ENCODE measurements around the gene PPP2R2B. TPM values are rescaled to one million over a fixed set of nuclear protein-coding genes. Genes with fewer than 3 reads are reported as not detected.

PPP2R2B gene
- total RNA-seq, 4 donors from 2014 or later = 1.2 to 4.0 (median 2.1) TPM

GRCh38 chr5:146704949-146705665 is 173.4 kb downstream of the PPP2R2B start:
- intact Hi-C loops (cut with DNase I) = no loop called here
- H3K9me3 ChIP-seq = no peaks in the 10 kb centered on the region
- H3K4me1 ChIP-seq = no peaks in the 10 kb centered on the region
- H3K36me3 ChIP-seq = no peaks in the 10 kb centered on the region
- WGBS = 84% methylated on average over 4 of the region's 4 CpGs
- DNase-seq (ENCODE audit: extremely low spot score) = no peak
- no peak overlapping the region for H3K4me3 ChIP-seq
- no peaks in the 10 kb centered on the region for H3K27me3 ChIP-seq
- no peak overlapping the region for H3K27ac ChIP-seq (replicated peaks in 1 of 4)
- no peak for TF ChIP-seq EP300 (IDR thresholded peaks at IDR 0.05)
- no peak for TF ChIP-seq POLR2A (IDR thresholded peaks at IDR 0.05; ENCODE audit: low read depth)
- no peak for TF ChIP-seq POLR2AphosphoS5 (IDR thresholded peaks at IDR 0.05)
- TF ChIP-seq CTCF (IDR thresholded peaks at IDR 0.05) = no peak

GRCh38 chr5:146703899-146704298 is 174.7 kb downstream of the PPP2R2B start:
- no peak overlapping the region for H3K4me3 ChIP-seq
- no peaks in the 10 kb centered on the region for H3K4me1 ChIP-seq
- intact Hi-C loops (cut with DNase I) = no loop called here
- no peak for DNase-seq (ENCODE audit: extremely low spot score)
- H3K27me3 ChIP-seq = no peaks in the 10 kb centered on the region
- H3K9me3 ChIP-seq = no peaks in the 10 kb centered on the region
- H3K27ac ChIP-seq (replicated peaks in 1 of 4) = no peak overlapping the region
- WGBS = 3% methylated on average over 1 of the region's 1 CpG
- TF ChIP-seq CTCF (IDR thresholded peaks at IDR 0.05) (no peak), POLR2A (IDR thresholded peaks at IDR 0.05; ENCODE audit: low read depth) (no peak), EP300 (IDR thresholded peaks at IDR 0.05) (no peak), POLR2AphosphoS5 (IDR thresholded peaks at IDR 0.05) (no peak)
- no peaks in the 10 kb centered on the region for H3K36me3 ChIP-seq

GRCh38 chr5:146703499-146703898 is 175.1 kb downstream of the PPP2R2B start:
- H3K36me3 ChIP-seq = no peaks in the 10 kb centered on the region
- no peaks in the 10 kb centered on the region for H3K9me3 ChIP-seq
- no peak for TF ChIP-seq EP300 (IDR thresholded peaks at IDR 0.05)
- TF ChIP-seq POLR2AphosphoS5 (IDR thresholded peaks at IDR 0.05) = no peak
- no peak for TF ChIP-seq POLR2A (IDR thresholded peaks at IDR 0.05; ENCODE audit: low read depth)
- H3K4me1 ChIP-seq = no peaks in the 10 kb centered on the region
- H3K27me3 ChIP-seq = no peaks in the 10 kb centered on the region
- H3K27ac ChIP-seq (replicated peaks in 1 of 4) = no peak overlapping the region
- intact Hi-C loops (cut with DNase I) = no loop called here
- DNase-seq (ENCODE audit: extremely low spot score) = no peak
- no peak overlapping the region for H3K4me3 ChIP-seq

DNA sequence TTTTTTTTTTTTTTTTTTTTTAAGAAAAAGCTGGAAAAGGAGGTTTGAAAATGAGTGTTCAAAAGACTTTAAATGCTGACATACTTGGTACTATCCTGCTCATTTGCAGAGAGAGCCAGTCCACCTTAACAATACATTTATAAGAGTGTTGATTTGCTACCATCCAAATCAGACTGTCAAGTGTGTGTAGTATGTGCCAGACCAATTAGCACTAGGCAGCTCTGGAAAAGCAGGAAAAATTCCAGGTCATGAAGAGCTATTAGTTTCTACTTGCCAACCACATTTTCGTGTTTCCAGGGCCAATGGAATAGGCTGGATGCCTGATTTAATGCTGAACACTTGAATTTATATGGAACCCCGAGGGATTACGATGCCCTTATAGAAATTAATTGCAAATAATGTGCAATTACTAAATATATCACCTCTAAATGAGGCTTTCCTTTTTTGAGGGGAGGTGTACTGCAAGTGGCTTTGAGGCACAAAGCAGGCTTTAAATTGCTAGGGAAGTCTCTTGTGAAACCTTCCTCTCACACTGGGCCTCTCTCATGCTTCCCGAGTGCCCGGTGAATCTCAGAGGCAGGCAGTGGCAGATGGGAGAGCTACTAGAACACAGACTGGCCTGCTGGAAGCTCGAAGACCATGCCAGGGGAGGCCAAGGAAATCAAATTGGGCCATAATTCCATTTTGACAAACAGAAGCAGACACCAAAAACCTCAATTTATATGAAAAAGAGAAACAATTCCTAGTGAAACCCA is 178.7 kb downstream of the PPP2R2B start:
- H3K4me3 ChIP-seq = no peak overlapping the region
- no peak overlapping the region for H3K27ac ChIP-seq (replicated peaks in 1 of 4)
- H3K27me3 ChIP-seq = no peaks in the 10 kb centered on the region
- no peaks in the 10 kb centered on the region for H3K4me1 ChIP-seq
- intact Hi-C loops (cut with DNase I) = no loop called here
- no peaks in the 10 kb centered on the region for H3K9me3 ChIP-seq
- TF ChIP-seq EP300 (IDR thresholded peaks at IDR 0.05) (no peak), CTCF (IDR thresholded peaks at IDR 0.05) (no peak)
- H3K36me3 ChIP-seq = no peaks in the 10 kb centered on the region
- no peak for DNase-seq (ENCODE audit: extremely low spot score)
- 73% methylated on average over 6 of the region's 6 CpGs for WGBS

DNA sequence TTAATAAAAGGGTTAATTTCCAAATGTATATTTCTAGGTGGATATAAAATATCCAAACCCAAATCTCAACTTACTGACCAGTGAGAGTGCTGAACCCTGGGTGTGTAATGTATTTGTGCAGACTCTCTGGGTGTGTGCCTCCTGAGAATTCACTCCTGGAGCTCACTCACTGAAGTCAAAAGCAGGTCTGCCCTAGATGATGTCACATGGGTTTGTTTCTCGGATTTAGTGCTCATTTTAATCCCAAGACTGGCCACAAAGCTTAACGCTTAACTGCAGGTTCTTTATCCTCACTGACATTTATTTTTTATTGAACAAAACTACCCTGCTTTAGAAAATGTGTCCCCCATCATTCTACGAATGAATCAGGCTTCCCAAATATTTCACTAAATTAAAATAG is 179.4 kb downstream of the PPP2R2B start:
- intact Hi-C loops (cut with DNase I) = no loop called here
- TF ChIP-seq CTCF (IDR thresholded peaks at IDR 0.05) (no peak), EP300 (IDR thresholded peaks at IDR 0.05) (no peak), POLR2A (IDR thresholded peaks at IDR 0.05; ENCODE audit: low read depth) (no peak), POLR2AphosphoS5 (IDR thresholded peaks at IDR 0.05) (no peak)
- H3K4me1 ChIP-seq = no peaks in the 10 kb centered on the region
- H3K4me3 ChIP-seq = no peak overlapping the region
- no peak overlapping the region for H3K27ac ChIP-seq (replicated peaks in 1 of 4)
- H3K27me3 ChIP-seq = no peaks in the 10 kb centered on the region
- no peak for DNase-seq (ENCODE audit: extremely low spot score)
- no peaks in the 10 kb centered on the region for H3K36me3 ChIP-seq
- no peaks in the 10 kb centered on the region for H3K9me3 ChIP-seq
- WGBS = 74% methylated on average over 3 of the region's 3 CpGs

All from esophagus muscularis mucosa (tissue), 4 donors.